ENCODE measurements around the gene FGD4.

Gene FGD4

GRCh38 chr12:32460638-32461037 lies 61.3 kb downstream of the FGD4 start:
- no peak for DNase-seq

GRCh38 chr12:32462908-32463307 lies 63.5 kb downstream of the FGD4 start:
- DNase-seq, result no peak

GRCh38 chr12:32466187-32466586 lies 66.8 kb downstream of the FGD4 start:
- DNase-seq, result no peak

GRCh38 chr12:32466986-32467711 lies 67.8 kb downstream of the FGD4 start:
- DNase-seq, result no peak

GRCh38 chr12:32467959-32468863 lies 68.9 kb downstream of the FGD4 start:
- no peak for DNase-seq

GRCh38 chr12:32470936-32471470 lies 71.6 kb downstream of the FGD4 start:
- no peak for DNase-seq

- no peak for DNase-seq
Measured at GRCh38 chr12:32471591-32472001, 72.2 kb downstream of the FGD4 start.

- DNase-seq, result no peak
Measured at GRCh38 chr12:32475724-32476123, 76.4 kb downstream of the FGD4 start.

GRCh38 chr12:32476446-32476845 lies 77.1 kb downstream of the FGD4 start:
- DNase-seq, result no peak

- no peak for DNase-seq
Measured at GRCh38 chr12:32477714-32478113, 78.4 kb downstream of the FGD4 start.

- DNase-seq, result no peak
Measured at GRCh38 chr12:32478166-32478565, 78.8 kb downstream of the FGD4 start.

GRCh38 chr12:32478858-32479725 lies 79.7 kb downstream of the FGD4 start:
- DNase-seq, result no peak

- no peak for DNase-seq
Measured at GRCh38 chr12:32482226-32482625, 82.9 kb downstream of the FGD4 start.

GRCh38 chr12:32483499-32483898 lies 84.1 kb downstream of the FGD4 start:
- DNase-seq, result no peak

- no peak for DNase-seq
Measured at GRCh38 chr12:32483993-32484392, 84.6 kb downstream of the FGD4 start.

- no peak for DNase-seq
Measured at GRCh38 chr12:32486158-32486557, 86.8 kb downstream of the FGD4 start.

GRCh38 chr12:32488132-32488531 lies 88.8 kb downstream of the FGD4 start:
- DNase-seq, result no peak

GRCh38 chr12:32489070-32489469 lies 89.7 kb downstream of the FGD4 start:
- no peak for DNase-seq

GRCh38 chr12:32490801-32491200 lies 91.4 kb downstream of the FGD4 start:
- no peak for DNase-seq

GRCh38 chr12:32493282-32493681 lies 93.9 kb downstream of the FGD4 start:
- no peak for DNase-seq

GRCh38 chr12:32494656-32495055 lies 95.3 kb downstream of the FGD4 start:
- DNase-seq, result no peak

- DNase-seq, result no peak
Measured at GRCh38 chr12:32496946-32497345, 97.6 kb downstream of the FGD4 start.

- DNase-seq, result no peak
Measured at GRCh38 chr12:32497864-32498263, 98.5 kb downstream of the FGD4 start.
